PFSK-1 (cell line): ENCODE measurements around the gene DAZ3. TPM values are rescaled to one million over a fixed set of nuclear protein-coding genes. Genes with fewer than 3 reads are reported as not detected.
"Not testable (repeated sequence)": the region's sequence is repeated elsewhere in the genome, so short reads cannot be mapped to it uniquely, and the experiment has no call there.

Source experiments
- FOXP2 ChIP-seq: optimal IDR thresholded peaks from 2 replicates; pipeline ENCODE3; 2011; ENCODE audit warnings: borderline replicate concordance, control low read depth, inconsistent platforms; ENCODE audit not compliant: insufficient read depth; ENCODE audit errors: extremely low read length, extremely low read depth
- POLR2AphosphoS5 ChIP-seq: IDR thresholded peaks from 2 replicates; pipeline ENCODE4 v1.6.1; 2012; ENCODE audit warnings: low read depth, mild to moderate bottlenecking, control low read depth, low read length, moderate library complexity
- SIN3A ChIP-seq: IDR thresholded peaks from 2 replicates; pipeline ENCODE4 v1.6.1; 2012; ENCODE audit warnings: mild to moderate bottlenecking, low read length, moderate library complexity, borderline replicate concordance; ENCODE audit not compliant: insufficient read depth
- TAF1 ChIP-seq: IDR thresholded peaks from 2 replicates; pipeline ENCODE4 v1.6.1; 2012; ENCODE audit warnings: low read length, control low read depth, borderline replicate concordance; ENCODE audit not compliant: insufficient read depth
- polyA plus RNA-seq: library from polyadenylated mRNA; unstranded; fragments of >200 nt; gene quantifications from one replicate; pipeline ENCODE4 v1.2.1, GENCODE V29; 2012; ENCODE audit warnings: low read depth, missing spikeins; ENCODE audit not compliant: insufficient read length
- TF ChIP-seq, protein P1 (sequence below), 2 experiments: IDR thresholded peaks; 2 replicates each; pipeline versions ENCODE4 v1.6.1 to v1.8.0; 2011 to 2012; ENCODE audit warnings: low read depth in 2 of 2, low read length in 2 of 2, control low read depth in 1 of 2, inconsistent platforms in 1 of 2, mild to moderate bottlenecking in 1 of 2, moderate library complexity in 1 of 2; ENCODE audit not compliant: insufficient read depth in 1 of 2

DAZ3 gene, protein sequence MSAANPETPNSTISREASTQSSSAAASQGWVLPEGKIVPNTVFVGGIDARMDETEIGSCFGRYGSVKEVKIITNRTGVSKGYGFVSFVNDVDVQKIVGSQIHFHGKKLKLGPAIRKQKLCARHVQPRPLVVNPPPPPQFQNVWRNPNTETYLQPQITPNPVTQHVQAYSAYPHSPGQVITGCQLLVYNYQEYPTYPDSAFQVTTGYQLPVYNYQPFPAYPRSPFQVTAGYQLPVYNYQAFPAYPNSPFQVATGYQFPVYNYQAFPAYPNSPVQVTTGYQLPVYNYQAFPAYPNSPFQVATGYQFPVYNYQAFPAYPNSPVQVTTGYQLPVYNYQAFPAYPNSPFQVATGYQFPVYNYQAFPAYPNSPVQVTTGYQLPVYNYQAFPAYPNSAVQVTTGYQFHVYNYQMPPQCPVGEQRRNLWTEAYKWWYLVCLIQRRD
- not detected for polyA plus RNA-seq

DNA sequence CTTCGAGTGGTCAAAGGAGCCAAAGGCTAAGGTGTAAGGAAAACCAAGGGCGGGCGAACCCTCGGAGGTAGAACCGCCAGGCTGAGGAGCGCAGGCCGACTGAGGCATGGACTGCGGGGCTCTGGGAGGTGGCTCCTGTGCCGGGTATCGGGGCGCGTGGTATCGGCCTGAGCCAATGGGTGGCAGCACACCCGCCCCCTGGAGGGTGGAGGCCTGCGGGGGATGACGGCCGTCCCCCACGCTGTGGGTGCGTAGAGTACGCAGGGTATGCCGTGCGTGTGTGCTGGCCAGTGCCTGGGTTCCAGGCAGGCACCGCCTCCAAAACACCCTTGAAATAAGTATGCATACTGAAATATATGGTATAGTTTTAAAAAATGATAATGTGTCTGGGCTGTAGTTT is at the start of gene DAZ3:
Gene DAZ3, minus strand, starts transcription at position 101 of the 400 bp plus-strand sequence. CDS start 208 bp downstream, outside the sequence.
- not testable (repeated sequence) for TF ChIP-seq POLR2AphosphoS5, FOXP2
- TF ChIP-seq, protein P1, sequence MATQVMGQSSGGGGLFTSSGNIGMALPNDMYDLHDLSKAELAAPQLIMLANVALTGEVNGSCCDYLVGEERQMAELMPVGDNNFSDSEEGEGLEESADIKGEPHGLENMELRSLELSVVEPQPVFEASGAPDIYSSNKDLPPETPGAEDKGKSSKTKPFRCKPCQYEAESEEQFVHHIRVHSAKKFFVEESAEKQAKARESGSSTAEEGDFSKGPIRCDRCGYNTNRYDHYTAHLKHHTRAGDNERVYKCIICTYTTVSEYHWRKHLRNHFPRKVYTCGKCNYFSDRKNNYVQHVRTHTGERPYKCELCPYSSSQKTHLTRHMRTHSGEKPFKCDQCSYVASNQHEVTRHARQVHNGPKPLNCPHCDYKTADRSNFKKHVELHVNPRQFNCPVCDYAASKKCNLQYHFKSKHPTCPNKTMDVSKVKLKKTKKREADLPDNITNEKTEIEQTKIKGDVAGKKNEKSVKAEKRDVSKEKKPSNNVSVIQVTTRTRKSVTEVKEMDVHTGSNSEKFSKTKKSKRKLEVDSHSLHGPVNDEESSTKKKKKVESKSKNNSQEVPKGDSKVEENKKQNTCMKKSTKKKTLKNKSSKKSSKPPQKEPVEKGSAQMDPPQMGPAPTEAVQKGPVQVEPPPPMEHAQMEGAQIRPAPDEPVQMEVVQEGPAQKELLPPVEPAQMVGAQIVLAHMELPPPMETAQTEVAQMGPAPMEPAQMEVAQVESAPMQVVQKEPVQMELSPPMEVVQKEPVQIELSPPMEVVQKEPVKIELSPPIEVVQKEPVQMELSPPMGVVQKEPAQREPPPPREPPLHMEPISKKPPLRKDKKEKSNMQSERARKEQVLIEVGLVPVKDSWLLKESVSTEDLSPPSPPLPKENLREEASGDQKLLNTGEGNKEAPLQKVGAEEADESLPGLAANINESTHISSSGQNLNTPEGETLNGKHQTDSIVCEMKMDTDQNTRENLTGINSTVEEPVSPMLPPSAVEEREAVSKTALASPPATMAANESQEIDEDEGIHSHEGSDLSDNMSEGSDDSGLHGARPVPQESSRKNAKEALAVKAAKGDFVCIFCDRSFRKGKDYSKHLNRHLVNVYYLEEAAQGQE (IDR thresholded peaks at IDR 0.05; ENCODE audit: insufficient read depth in 1 of 2, low read depth in 2 of 2, low read length in 2 of 2): not testable (repeated sequence)

DNA sequence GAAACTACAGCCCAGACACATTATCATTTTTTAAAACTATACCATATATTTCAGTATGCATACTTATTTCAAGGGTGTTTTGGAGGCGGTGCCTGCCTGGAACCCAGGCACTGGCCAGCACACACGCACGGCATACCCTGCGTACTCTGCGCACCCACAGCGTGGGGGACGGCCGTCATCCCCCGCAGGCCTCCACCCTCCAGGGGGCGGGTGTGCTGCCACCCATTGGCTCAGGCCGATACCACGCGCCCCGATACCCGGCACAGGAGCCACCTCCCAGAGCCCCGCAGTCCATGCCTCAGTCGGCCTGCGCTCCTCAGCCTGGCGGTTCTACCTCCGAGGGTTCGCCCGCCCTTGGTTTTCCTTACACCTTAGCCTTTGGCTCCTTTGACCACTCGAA is 20.4 kb upstream of the DAZ3 start, which contains the start of gene DAZ4:
Gene DAZ4, plus strand, starts transcription at position 301 of the 400 bp plus-strand sequence. CDS start 208 bp downstream, outside the sequence.
- TF ChIP-seq TAF1, SIN3A: not testable (repeated sequence)
- TF ChIP-seq, protein P1 (IDR thresholded peaks at IDR 0.05; ENCODE audit: insufficient read depth in 1 of 2, low read depth in 2 of 2, low read length in 2 of 2): not testable (repeated sequence)
